ENCODE results near the gene ZGPAT. TPM values are rescaled to one million over a fixed set of nuclear protein-coding genes. Genes with fewer than 3 reads are reported as not detected.

The ZGPAT gene
- polyA plus RNA-seq, 1 donor from 2014 or later = 60.8 TPM

- H3F3A ChIP-seq (ENCODE audit: insufficient read depth, low read length, poor library complexity, severe bottlenecking) = no peaks in the 10 kb centered on the region
- H2AFZ ChIP-seq (ENCODE audit: low read depth, low read length) = no peak overlapping the region
- peaks cover 45% of the 10 kb centered on the region for H3K79me2 ChIP-seq (replicated peaks; ENCODE audit: insufficient read depth, low read length)
- H3K27me3 ChIP-seq (ENCODE audit: insufficient read depth, low read depth, low read length) = no peaks in the 10 kb centered on the region
- no peak for TF ChIP-seq REST (IDR thresholded peaks at IDR 0.05; ENCODE audit: borderline replicate concordance)
- TF ChIP-seq EZH2 (IDR thresholded peaks at IDR 0.05; ENCODE audit: borderline replicate concordance, insufficient read depth, low read length, poor library complexity, severe bottlenecking) = no peak
- no peak for TF ChIP-seq RAD21 (conservative IDR thresholded peaks at IDR 0.05)
- no peak for TF ChIP-seq CTCF (IDR thresholded peaks at IDR 0.05; ENCODE audit: poor library complexity, severe bottlenecking)
- TF ChIP-seq MXI1 (conservative IDR thresholded peaks at IDR 0.05; ENCODE audit: poor library complexity, severe bottlenecking) = no peak
- TF ChIP-seq TAF1 (IDR thresholded peaks at IDR 0.05; ENCODE audit: low read depth) = no peak
- no peak for TF ChIP-seq SMC3 (conservative IDR thresholded peaks at IDR 0.05; ENCODE audit: poor library complexity)
- TF ChIP-seq POLR2AphosphoS5 (IDR thresholded peaks at IDR 0.05) = no peak
- no peak for TF ChIP-seq EP300 (conservative IDR thresholded peaks at IDR 0.05; ENCODE audit: poor library complexity, severe bottlenecking)
- H3K9me2 ChIP-seq (ENCODE audit: insufficient read depth, low read length) = no peaks in the 10 kb centered on the region
- H3K36me3 ChIP-seq (ENCODE audit: insufficient read depth, low read length) = peaks cover 6% of the 10 kb centered on the region
- H3K4me3 ChIP-seq (ENCODE audit: low read length) = no peak overlapping the region
- no peak overlapping the region for H3K9ac ChIP-seq (ENCODE audit: low read length)
- H3K27ac ChIP-seq (ENCODE audit: low read length) = no peak overlapping the region
- H3K4me2 ChIP-seq (ENCODE audit: low read length) = no peak overlapping the region
- no peaks in the 10 kb centered on the region for H4K20me1 ChIP-seq (ENCODE audit: insufficient read depth)
- no peaks in the 10 kb centered on the region for H3K9me3 ChIP-seq (ENCODE audit: low read length)
These were observed 3.3 kb downstream of the ZGPAT start for GRCh38 chr20:63711085-63711645.

GRCh38 chr20:63712191-63712590, 4.4 kb downstream of the ZGPAT start:
- H3F3A ChIP-seq (ENCODE audit: insufficient read depth, low read length, poor library complexity, severe bottlenecking) = no peaks in the 10 kb centered on the region
- H3K27me3 ChIP-seq (ENCODE audit: insufficient read depth, low read depth, low read length) = no peaks in the 10 kb centered on the region
- H2AFZ ChIP-seq (ENCODE audit: low read depth, low read length) = no peak overlapping the region
- TF ChIP-seq TAF1 (IDR thresholded peaks at IDR 0.05; ENCODE audit: low read depth) (no peak), RAD21 (conservative IDR thresholded peaks at IDR 0.05) (no peak), EZH2 (IDR thresholded peaks at IDR 0.05; ENCODE audit: borderline replicate concordance, insufficient read depth, low read length, poor library complexity, severe bottlenecking) (no peak), POLR2AphosphoS5 (IDR thresholded peaks at IDR 0.05) (no peak), SMC3 (conservative IDR thresholded peaks at IDR 0.05; ENCODE audit: poor library complexity) (no peak), REST (IDR thresholded peaks at IDR 0.05; ENCODE audit: borderline replicate concordance) (no peak), CTCF (IDR thresholded peaks at IDR 0.05; ENCODE audit: poor library complexity, severe bottlenecking) (no peak), MXI1 (conservative IDR thresholded peaks at IDR 0.05; ENCODE audit: poor library complexity, severe bottlenecking) (no peak), EP300 (conservative IDR thresholded peaks at IDR 0.05; ENCODE audit: poor library complexity, severe bottlenecking) (no peak)
- no peaks in the 10 kb centered on the region for H4K20me1 ChIP-seq (ENCODE audit: insufficient read depth)
- H3K9ac ChIP-seq (ENCODE audit: low read length) = no peak overlapping the region
- H3K4me3 ChIP-seq (ENCODE audit: low read length) = no peak overlapping the region
- H3K79me2 ChIP-seq (replicated peaks; ENCODE audit: insufficient read depth, low read length) = peaks cover 42% of the 10 kb centered on the region
- H3K9me3 ChIP-seq (ENCODE audit: low read length) = no peaks in the 10 kb centered on the region
- H3K36me3 ChIP-seq (ENCODE audit: insufficient read depth, low read length) = peaks cover 6% of the 10 kb centered on the region
- no peak overlapping the region for H3K27ac ChIP-seq (ENCODE audit: low read length)
- H3K9me2 ChIP-seq (ENCODE audit: insufficient read depth, low read length) = no peaks in the 10 kb centered on the region
- no peak overlapping the region for H3K4me2 ChIP-seq (ENCODE audit: low read length)
